Endothelial cell of coronary artery (primary cell): Measurements from ENCODE around the gene USP36. TPM values are rescaled to one million over a fixed set of nuclear protein-coding genes. Genes with fewer than 3 reads are reported as not detected.

ENCODE experiments used
- total RNA-seq: library from RNA; depleted of rRNA; stranded (reverse); fragments of >200 nt; gene quantifications from 2 replicates; pipeline ENCODE4 v1.2.3, GENCODE V29; 2014

The USP36 gene
- total RNA-seq = 12.2 and 16.4 TPM in 2 replicates

GRCh38 chr17:78840780-78841611, at the start of gene USP36:
Gene USP36, minus strand, starts transcription at chr17:78840814. Its CDS starts 4,451 bp downstream, at chr17:78836363.

GRCh38 chr17:78781893-78782304, 58.7 kb downstream of the USP36 start, which contains the start of gene CYTH1:
Gene CYTH1, minus strand, starts transcription at chr17:78782273. Its CDS starts 50 bp downstream, at chr17:78782223.

Other genes with a start within 250 kb of the USP36 start
- gene CYTH1, start 58.5 kb downstream of the USP36 start, total RNA-seq = 32.3 and 33.4 TPM in 2 replicates
- gene CEP295NL, start 62.4 kb upstream of the USP36 start, total RNA-seq = 0.72 and 2.2 TPM in 2 replicates
- 31.5 and 56.5 TPM in 2 replicates for gene TIMP2, start 84.6 kb upstream of the USP36 start, total RNA-seq
- 1.4 and 79.9 TPM in 2 replicates for gene LGALS3BP, start 139.1 kb upstream of the USP36 start, total RNA-seq
- gene CANT1, start 168.9 kb upstream of the USP36 start, total RNA-seq = 42.6 and 47.4 TPM in 2 replicates
- gene C1QTNF1, start 183.4 kb upstream of the USP36 start, total RNA-seq = 2.6 and 11.9 TPM in 2 replicates
- 11.1 and 18.3 TPM in 2 replicates for gene ENGASE, start 234.0 kb upstream of the USP36 start, total RNA-seq